Suppressor macrophage treated with lipopolysaccharide for 1 hour (primary cell): ENCODE data around the gene SLC2A6.

ENCODE experiments used
- DNase-seq, 3 donors: peaks; one replicate each; pipeline ENCODE4 v3.0.0-alpha.2; 2020 to 2022

SLC2A6 gene

DNA sequence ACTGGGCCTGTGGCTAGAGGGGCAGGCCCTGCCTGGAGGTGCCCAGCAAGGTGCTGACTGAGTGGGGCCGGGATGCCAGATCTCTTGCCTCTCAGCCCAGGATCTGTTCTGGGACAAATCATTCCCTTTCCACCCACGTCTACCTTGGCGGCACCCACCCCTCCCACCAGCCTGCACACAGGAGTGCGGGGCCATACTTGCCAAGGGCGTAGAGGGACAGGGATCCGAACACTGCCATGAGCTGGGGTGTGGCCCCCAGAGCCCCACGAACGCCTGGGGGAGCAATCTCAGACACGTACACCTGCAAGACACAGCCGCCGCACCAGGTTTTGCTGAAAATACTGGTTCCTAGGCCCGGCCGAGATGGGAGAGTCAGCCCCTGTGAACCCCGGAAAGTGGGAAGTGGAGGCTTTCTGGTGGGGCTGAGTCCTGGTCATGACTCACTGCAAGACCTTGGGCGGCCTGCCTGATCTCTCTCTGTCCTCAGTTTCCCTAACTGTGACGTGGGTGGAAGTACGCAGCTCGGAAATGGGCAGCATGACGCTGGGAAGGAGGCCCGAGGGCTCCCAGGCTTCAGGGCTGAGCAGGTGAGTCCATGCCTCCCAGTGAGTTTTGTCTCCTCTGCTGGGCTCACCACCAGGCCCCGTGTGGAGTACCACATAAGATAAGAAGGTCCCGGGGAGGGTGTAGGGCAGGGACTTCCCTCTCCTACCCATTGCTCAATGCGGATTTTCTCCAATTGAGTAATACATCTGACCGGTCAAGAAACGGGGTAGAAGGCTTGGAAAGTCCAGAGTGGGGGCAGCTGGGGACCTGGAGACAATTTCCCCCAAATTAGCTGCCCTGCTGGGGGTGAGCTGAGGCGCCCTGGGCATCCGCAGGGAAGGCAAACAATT lies 2.6 kb downstream of the SLC2A6 start:
- peak; percentile 94 to 98 (median 98) for DNase-seq

DNA sequence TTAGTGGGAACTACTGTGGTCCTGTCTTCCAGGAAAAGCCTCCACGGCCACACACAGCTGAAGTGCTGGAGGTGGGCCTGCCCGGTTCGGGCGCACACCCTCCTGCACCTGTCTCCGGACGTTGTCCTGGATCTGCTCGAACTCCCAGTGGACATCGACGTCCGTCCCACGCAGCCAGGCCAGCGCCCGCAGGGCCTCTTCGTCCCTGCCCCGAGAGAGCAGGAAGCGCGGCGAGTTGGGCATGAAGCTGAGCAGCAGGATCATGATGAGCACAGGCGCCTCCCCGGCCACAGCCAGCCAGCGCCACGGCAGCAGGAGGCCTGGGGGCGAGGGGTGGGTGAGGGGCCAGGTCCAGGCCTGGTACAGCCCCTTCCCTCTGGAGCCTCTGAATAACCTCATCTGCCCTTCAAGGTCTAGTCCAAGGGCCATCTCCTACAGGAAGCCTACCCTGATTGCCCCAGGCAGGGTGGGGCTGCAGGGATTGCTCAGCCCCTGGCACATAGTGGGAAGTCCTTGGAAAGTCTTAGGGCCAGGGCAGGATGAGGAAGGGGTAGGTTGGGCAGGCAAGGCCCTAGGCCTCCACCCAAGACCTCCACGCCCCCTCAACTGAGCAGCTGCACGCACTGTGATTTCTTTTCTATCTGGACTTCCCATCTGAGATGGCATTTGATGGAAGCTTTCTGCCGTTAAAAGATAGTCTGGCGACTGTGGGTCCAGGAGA lies 3.4 kb downstream of the SLC2A6 start:
- peak; percentile 81 to 87 (median 84) for DNase-seq

DNA sequence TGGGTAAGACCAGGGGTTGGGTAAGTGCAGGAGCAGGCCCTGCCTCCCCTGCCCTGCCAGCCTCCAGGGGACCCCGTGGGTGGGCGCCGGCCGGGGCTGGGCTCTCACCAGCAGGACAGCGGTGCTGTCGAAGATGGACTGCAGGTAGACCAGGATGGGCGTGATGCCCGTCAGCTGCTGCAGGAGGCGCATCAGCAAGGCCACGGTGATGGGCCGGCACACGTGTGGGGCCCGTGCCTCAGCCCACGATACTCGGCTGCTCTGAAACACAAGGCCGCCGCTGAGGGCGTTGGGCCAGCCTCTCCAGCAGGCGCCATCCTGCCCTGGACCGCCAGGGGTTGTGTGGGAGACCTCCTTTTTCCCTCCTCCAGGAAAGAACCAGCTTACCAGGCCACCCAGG lies 4.0 kb downstream of the SLC2A6 start:
- no peak for DNase-seq

DNA sequence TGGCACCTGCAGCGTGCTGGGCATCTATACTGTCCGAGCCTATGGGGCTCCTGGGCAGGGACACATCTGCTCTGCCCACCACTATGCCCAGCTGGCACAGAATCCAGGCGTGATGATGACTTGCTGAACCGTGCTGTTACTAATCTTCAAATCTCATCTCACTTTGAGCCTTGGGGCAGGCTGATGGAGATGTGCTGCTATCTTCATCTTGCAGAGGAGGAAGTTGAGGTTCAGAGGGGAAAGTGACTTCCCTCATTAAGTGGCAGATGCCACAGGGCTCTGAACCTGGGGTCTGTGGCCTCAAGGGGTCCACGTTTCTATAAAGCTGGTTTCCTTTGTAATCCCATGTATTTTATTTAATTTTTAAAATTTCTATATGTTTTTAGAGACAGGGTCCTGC lies 4.7 kb downstream of the SLC2A6 start:
- DNase-seq, result no peak

DNA sequence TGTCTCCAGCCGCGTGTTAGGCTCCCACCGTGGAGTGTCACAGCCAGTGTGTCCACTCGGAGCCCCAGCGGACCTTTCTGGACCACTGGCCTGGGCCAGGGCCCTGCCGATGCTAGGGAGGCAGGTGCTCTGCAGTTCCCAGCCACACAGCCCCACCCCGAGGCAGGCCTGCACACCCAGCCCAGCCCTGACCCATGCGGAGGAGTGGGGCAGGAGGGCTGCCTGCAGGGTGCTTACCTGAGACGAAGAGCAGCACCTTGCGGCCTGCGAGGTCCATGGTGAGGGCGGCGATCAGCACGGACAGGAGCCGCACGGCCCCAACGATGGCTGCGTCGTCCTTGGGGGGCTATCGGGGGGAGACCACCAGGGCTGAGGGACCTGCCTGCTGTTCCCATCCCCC lies 5.2 kb downstream of the SLC2A6 start:
- no peak for DNase-seq

DNA sequence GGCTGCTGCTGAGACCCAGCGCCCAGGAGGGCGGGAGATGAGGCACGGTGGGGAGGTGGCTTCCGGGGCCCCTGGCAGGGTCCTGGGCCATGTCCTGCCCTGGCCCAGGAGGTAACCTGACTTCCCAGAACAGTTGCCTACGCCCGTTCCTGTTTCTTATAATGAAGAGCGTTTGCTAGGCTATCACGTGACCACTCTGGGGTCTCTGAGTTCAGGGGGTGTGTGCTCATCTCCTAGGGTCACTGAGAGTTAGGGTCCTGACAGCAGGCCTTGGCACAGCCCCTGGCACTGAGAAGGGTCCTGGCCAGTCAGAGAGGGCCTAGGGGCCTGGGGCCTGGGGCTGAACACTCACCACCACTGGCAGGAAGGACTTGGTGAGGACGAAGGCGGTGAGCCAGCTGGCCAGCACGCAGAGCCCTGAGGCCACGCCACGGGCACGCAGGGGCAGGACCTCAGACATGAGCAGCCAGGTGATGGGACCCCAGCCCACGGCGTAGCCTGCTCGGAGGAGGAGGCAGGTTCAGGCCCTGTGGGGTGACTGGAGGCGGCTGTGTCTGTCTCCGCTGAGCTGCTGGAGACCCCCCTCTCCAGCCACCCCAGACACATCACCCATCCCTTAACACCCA lies 6.0 kb downstream of the SLC2A6 start:
- DNase-seq, result no peak

DNA sequence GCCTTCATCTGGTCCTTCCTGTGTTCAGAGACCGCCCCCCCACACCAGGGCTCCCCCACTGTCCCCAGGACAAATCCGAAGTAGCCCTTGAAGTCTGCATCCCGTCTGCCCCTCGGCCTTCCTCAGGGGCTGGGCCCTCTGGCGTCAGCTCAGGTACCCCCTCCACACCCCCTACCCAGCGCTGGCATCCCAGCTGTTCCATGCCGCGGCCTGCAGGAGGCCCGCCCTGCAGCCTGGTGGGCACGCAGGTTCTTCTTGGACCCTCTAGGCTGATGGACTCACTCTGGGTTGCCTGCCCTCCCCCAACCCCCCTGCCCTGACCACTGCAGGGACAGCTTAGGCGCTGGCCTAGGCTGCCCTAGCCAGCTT lies 6.6 kb downstream of the SLC2A6 start:
- DNase-seq, result no peak

DNA sequence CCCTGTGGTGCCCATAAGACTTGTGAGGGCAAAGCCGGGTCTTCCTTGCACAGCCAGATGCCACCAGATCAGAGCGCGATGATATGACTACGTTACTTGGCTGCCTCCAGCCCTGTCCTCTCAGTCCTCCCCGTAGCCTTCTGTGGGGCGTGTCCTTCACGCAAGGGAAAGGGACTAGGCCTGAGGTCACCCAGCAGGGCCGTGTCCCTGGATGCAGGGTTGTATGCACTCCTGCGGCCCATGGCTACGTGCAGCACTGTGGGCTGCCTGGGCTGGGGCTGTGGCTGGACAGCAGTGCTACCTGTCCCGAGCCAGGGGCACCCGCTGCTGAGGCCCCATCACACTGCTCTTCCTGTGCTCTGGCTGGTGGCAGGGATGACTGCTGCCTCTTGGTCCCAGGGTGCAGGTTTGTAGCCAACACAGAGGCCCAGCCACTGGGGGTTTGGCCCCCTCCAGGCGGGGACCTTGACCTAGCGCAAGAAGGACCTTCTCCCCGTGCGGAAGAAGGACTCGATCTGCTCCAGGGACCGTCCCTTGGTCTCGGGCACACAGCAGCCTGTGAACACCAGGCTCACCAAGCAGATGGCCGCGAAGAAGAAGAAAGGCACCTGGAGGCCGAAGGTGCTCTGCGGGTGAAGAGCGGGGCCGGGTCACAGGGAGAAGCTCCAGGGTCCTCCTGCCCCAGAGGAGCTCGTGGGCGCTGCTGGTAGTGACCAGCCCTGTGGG lies 7.2 kb downstream of the SLC2A6 start:
- no peak for DNase-seq

DNA sequence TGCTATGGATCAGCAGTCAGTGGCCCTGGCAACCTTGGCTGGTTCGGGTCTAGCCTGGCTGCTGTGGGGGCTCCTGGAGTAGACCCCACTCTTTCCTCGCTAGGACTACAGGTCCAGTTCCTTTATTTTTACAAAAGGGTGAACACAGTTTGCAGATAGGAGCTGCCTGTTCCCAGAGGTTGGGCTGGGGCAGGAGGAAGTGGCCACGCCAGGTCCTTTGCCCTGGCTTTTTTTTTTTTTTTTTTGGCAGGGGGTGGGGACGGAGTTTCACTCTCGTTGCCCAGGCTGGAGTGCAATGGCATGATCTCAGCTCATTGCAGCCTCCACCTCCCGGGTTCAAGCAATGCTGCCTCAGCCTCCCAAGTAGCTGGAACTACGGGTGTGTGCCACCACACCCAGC lies 7.9 kb downstream of the SLC2A6 start:
- peak in 1 of 3 donors; percentile 36 for DNase-seq

DNA sequence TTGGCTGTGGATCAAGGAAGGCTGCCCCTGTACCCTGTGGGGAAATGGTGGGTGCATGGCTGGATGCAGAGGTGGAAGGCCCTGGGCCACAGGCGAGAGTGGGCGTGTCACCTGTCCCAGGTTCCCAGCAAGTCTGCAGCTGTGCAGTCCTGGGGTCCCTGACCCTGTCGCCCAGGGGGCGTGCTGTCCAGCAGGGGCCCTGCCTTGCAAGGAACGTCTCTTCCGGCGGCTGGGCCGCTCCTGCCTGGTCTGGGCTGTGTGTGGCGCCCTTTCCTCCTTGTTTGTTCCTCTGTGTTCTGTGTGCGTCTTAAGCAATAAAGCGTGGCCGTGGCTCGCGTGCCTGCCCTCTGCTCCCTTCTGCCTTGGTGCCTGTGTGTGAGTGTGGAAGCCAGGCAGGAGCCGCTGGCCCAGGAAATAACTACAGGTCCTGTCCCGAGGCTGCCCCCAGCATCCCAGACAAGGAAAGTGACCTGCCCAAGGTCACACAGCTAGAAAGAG lies 8.4 kb downstream of the SLC2A6 start:
- DNase-seq, result peak in 2 of 3 donors; percentile 43 to 45

DNA sequence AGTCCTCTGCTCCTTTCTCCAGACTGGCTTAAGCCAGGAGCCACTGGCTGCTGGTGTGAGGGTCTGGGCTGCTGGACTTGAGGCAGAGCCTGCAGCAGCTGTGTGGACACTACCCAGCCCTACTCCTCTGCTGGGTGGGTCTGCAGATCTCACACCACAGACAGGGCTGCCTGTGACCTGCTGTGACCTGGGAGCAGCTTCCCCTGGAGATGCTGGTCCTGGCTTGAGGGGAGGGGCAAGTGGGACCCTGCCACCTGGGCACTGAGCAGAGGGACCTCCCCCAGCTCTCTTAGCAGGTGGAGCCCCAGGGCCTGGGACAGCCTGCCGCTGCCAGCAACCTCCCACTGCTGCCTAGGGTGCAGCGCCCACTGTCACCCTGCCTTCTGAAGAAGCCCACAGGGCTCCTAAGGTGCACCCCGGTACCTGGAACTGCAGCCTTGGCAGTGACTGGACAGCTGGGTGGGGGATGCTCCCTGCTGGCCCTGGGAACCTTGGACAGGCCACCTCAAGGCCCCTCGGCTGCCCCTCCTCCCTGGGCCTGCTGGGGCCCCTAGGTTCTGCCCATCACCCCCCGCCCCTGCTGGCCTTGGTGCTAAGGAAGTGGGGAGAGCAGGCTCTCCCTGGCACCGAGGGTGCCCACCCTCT lies 10.0 kb downstream of the SLC2A6 start:
- peak in 1 of 3 donors; percentile 42 for DNase-seq

DNA sequence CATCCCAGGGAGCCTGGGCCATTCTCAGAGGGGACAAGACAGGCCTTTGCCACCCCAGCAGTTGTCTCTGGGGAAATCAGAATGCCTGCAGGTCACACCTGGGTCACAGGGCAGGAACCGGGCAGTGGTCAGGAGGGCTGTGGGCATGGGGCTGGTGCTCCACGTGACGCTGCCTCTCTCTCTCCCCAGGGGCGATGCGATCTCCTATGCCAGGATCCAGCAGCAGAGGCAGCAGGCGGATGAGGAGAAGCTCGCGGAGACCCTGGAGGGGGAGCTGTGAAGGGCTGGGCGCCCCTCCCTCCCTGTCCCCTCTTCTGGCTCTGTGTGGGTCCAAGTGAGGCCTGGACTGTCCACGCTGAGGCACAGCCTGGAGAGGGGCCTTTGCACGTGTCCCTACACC lies 10.5 kb downstream of the SLC2A6 start:
- peak in 1 of 3 donors; percentile 47 for DNase-seq

DNA sequence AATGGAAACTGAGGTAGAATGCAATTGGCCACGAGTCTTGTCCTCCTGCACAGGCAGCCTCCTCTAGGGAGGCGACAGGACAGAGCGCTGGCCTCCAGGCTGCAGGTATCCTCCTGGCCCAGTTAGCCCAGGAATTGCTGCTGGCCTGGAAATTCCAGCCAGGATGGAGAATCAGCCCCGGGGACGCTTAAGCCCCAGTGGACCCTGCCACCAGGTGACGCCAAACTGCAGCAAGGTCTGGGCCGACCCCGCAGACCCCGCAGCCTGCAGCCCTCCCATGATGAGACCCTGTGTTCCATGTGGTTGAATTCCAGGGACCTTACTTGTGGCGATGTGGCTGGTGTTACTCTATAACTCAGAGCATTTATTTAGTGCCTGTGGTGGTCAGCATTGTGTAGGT lies 11.8 kb downstream of the SLC2A6 start:
- DNase-seq, result no peak

DNA sequence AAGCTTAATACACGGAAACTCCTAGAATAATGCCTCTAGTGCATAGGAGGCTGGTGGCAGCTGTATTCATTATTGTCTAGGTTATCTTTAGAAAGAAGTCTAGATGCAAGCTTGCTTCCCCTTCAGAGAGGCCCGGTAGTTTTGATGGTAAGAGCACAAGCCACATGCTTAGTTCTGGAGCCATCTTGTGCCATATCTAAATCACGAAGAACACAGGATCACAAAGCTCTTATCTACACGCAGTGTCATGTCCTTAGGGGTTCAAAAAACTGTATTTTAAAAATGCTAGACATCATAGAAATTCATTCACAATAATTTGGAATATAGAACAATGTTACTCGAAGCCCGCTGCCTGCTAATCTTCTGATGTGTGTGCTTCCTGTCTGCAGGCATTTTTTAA lies 12.9 kb downstream of the SLC2A6 start:
- no peak for DNase-seq

DNA sequence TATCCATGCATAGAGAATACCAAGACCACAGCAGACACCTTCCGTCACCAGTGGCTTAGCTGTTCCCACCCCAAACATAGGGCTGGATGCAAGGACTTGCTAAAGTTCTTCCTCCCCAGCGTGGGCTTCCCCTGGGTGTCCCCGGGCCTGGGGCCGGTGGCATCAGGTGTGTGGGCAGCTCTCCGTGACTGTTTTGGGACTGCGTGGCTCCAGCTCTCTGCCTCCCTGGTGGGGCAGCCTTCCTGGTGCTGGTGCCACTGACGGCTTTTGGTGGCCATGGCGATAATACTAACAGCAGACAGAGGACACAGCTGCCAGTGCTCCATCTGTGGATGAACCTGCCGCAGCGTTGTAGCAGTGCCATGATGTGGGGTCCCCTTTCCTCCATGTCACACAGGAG lies 14.3 kb downstream of the SLC2A6 start:
- no peak for DNase-seq

DNA sequence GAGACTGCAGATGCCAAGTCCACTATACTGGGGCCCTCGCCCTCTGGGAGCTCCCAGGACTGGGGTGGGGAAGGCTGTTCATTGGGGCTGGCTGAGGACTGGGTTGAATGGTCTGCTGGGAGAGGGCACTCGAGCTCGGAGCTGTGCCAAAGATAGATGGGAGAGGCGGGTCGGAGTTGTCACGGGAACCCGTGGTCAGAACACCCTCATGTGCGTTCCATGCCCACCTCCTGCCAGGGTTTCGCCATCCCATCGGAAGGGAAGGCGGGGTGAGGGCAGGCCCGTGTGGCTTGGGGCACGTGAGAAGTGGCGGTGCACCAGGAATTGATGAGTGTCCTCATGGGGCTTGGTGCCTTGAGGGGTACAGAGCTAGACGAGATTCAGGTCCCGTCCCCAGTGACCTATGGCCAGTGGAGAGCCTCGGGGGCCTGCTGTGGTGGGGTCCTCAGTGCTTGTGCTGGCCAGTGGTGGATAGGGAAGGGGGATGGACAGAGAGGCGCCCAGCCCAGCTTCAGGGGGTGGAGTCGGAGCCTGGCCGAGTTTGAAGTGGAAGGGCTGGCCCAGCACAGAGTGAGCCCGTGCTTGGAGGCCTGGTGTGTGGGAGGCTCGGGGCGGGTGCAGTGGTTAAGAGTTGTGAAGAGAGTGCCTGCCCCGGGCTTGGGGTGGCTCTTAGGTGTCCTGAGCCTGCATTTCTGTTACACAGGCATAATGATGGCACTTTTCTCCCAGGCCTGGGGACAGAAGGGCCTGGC lies 14.9 kb downstream of the SLC2A6 start:
- DNase-seq, result no peak

DNA sequence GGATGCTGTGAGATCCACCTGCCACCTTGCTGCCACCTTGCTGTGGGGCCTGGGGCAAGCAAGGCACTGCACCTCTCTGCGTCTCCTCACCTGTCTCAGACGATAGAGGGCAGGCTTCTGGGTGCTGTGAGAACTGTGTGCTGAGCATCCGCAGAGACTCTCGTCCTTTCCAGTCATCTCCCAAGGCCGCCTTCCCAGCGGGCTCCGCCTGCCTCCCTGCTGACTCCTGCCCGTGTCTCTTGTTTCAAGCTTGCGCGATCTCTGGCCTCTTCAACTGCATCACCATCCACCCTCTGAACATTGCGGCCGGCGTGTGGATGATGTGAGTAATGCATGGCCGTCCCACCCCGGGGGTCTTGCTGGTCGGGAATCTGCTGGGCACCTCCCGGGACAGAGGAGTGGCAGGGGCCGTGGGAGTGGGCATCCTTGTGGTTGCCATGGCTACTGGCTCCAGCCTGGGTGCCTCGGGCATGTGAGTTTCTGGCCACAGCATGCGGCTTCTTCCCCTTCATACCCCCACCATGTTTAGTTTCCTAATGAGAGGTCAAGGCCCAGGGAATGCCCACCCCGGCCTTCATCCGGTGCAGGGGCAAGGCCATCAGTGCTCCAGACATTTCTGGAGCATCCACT lies 15.6 kb downstream of the SLC2A6 start:
- DNase-seq, result no peak

DNA sequence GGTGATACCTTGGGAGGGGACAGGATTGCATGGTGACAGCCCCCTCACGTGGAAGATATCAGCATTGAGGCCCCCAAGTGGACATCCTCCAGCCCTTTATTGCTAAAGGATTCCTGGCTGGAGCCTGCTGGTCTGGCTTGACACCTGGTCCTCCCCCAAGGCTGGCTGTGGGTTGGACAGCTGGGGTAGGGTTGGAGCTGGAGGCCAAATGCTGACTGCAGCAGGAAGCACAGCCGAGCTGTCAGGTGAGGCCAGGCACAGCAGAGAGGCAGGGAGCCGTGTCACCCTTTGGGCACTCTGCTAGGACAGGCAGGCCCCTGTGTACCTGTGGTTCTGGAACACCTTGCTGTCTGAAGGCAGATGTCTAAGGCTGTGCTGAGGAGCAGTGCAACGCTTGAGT lies 16.9 kb downstream of the SLC2A6 start:
- no peak for DNase-seq

DNA sequence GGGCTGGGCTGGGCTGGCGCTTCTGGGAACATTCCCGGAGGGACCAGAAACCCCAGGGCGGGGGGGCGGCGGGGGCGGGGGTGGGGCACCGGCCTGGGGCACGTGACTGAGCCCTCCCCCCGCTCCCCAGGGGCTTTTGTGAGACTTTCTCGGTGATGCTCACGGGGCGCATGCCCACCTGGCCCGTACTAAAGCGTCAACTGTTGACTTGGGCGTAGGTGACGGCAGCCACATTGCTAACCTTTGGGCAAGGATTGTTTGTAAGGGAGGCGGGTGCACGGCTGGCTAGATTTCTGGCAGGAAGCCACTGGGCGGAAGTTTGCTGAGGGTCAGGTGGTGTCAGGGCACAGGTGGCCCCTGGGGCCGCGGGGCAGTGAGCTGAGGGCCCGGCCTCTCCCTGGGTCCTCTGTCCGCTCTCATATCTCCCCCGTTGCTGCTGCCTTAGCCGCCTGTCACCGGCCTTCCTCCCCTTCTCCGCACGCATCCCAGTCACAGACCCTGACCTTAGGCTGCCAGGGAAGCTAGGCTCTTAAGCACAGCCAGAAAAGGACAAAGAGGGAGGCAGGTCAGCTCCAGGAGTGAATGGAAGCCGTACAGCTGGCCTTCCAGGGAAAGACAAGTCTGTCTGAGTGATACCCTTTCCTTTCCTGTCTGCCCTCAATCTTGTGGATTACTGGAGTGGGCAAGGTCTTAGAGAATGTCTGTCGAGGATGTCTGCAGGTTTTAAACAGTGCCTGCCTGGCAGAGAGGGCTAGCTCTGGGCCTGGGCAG lies 18.3 kb downstream of the SLC2A6 start:
- DNase-seq, result no peak
